ENCODE results near the gene TENT4A. TPM values are rescaled to one million over a fixed set of nuclear protein-coding genes. Genes with fewer than 3 reads are reported as not detected.

The TENT4A gene
- total RNA-seq, 1 donor from 2014 or later: 39.4 TPM

DNA sequence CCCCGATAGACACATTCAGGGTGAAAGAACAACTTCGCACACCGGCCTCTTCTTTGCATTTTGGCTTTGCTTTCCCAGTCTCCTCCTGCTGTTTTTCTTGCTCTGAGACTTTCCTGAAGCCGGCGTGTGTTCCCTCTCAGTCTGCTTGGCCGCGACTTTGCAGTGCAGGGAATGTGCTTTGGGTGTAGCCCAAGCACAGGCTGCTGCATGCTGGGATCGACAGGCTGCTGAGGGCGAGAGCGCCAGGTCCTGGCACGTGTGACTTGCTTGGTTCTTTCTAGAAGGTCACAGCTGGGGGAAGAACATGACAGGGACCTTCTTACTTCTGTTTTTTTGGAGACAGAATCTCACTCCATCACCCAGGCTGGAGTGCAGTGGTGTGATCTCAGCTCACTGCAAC is 40.6 kb downstream of the TENT4A start:
- intact Hi-C loops (cut with micrococcal nuclease): no loop called here
- Mint-ChIP-seq H3K36me3 (ENCODE audit: low read depth) (peaks cover 79% of the 10 kb centered on the region), H3K27me3 (ENCODE audit: low read depth) (no peaks in the 10 kb centered on the region), H3K4me1 (ENCODE audit: low read depth) (peaks cover 7% of the 10 kb centered on the region), H3K4me3 (ENCODE audit: low read depth) (no peak overlapping the region), H3K9me3 (no peaks in the 10 kb centered on the region), H3K27ac (no peak overlapping the region)
- no peak for DNase-seq (ENCODE audit: low spot score)

GRCh38 chr5:6754766-6755165 is 41.5 kb downstream of the TENT4A start:
- intact Hi-C loops (cut with micrococcal nuclease): no loop called here
- Mint-ChIP-seq H3K36me3 (ENCODE audit: low read depth) (peaks cover 73% of the 10 kb centered on the region), H3K27me3 (ENCODE audit: low read depth) (no peaks in the 10 kb centered on the region), H3K27ac (no peak overlapping the region), H3K9me3 (no peaks in the 10 kb centered on the region), H3K4me3 (ENCODE audit: low read depth) (no peak overlapping the region), H3K4me1 (ENCODE audit: low read depth) (peaks cover 2% of the 10 kb centered on the region)
- no peak for DNase-seq (ENCODE audit: low spot score)

GRCh38 chr5:6755519-6755918 is 42.3 kb downstream of the TENT4A start:
- Mint-ChIP-seq H3K36me3 (ENCODE audit: low read depth) (peaks cover 68% of the 10 kb centered on the region), H3K9me3 (no peaks in the 10 kb centered on the region), H3K4me3 (ENCODE audit: low read depth) (no peak overlapping the region), H3K4me1 (ENCODE audit: low read depth) (peaks cover under 1% of the 10 kb centered on the region), H3K27ac (no peak overlapping the region), H3K27me3 (ENCODE audit: low read depth) (no peaks in the 10 kb centered on the region)
- no peak for DNase-seq (ENCODE audit: low spot score)
- intact Hi-C loops (cut with micrococcal nuclease): no loop called here

GRCh38 chr5:6755941-6756340 is 42.7 kb downstream of the TENT4A start:
- peaks cover 65% of the 10 kb centered on the region for H3K36me3 Mint-ChIP-seq (ENCODE audit: low read depth)
- H3K27me3 Mint-ChIP-seq (ENCODE audit: low read depth): no peaks in the 10 kb centered on the region
- intact Hi-C loops (cut with micrococcal nuclease): no loop called here
- H3K4me3 Mint-ChIP-seq (ENCODE audit: low read depth): no peak overlapping the region
- DNase-seq (ENCODE audit: low spot score): no peak
- H3K9me3 Mint-ChIP-seq: no peaks in the 10 kb centered on the region
- no peak overlapping the region for H3K27ac Mint-ChIP-seq
- H3K4me1 Mint-ChIP-seq (ENCODE audit: low read depth): no peaks in the 10 kb centered on the region

GRCh38 chr5:6757414-6757969 is 44.3 kb downstream of the TENT4A start:
- no peak overlapping the region for H3K27ac Mint-ChIP-seq

GRCh38 chr5:6758236-6758635 is 45.0 kb downstream of the TENT4A start:
- peaks cover 44% of the 10 kb centered on the region for H3K36me3 Mint-ChIP-seq (ENCODE audit: low read depth)
- intact Hi-C loops (cut with micrococcal nuclease): no loop called here
- no peak overlapping the region for H3K27ac Mint-ChIP-seq
- H3K4me1 Mint-ChIP-seq (ENCODE audit: low read depth): no peaks in the 10 kb centered on the region
- no peak for DNase-seq (ENCODE audit: low spot score)
- H3K4me3 Mint-ChIP-seq (ENCODE audit: low read depth): no peak overlapping the region
- H3K27me3 Mint-ChIP-seq (ENCODE audit: low read depth): no peaks in the 10 kb centered on the region
- H3K9me3 Mint-ChIP-seq: no peaks in the 10 kb centered on the region

More at GRCh38 chr5:6757414-6757969, 44.3 kb downstream of the TENT4A start:
- no peaks in the 10 kb centered on the region for H3K27me3 Mint-ChIP-seq (ENCODE audit: low read depth)
- H3K4me3 Mint-ChIP-seq (ENCODE audit: low read depth): no peak overlapping the region
- no peaks in the 10 kb centered on the region for H3K9me3 Mint-ChIP-seq
- H3K36me3 Mint-ChIP-seq (ENCODE audit: low read depth): peaks cover 51% of the 10 kb centered on the region
- intact Hi-C loops (cut with micrococcal nuclease): no loop called here
- H3K4me1 Mint-ChIP-seq (ENCODE audit: low read depth): no peaks in the 10 kb centered on the region
- DNase-seq (ENCODE audit: low spot score): no peak

- H3K27ac Mint-ChIP-seq: no peak overlapping the region
Observed at GRCh38 chr5:6758706-6759105, 45.5 kb downstream of the TENT4A start.

GRCh38 chr5:6759401-6759800 is 46.2 kb downstream of the TENT4A start:
- DNase-seq (ENCODE audit: low spot score): no peak
- no peaks in the 10 kb centered on the region for H3K27me3 Mint-ChIP-seq (ENCODE audit: low read depth)

More at GRCh38 chr5:6758706-6759105, 45.5 kb downstream of the TENT4A start:
- no peak overlapping the region for H3K4me3 Mint-ChIP-seq (ENCODE audit: low read depth)
- intact Hi-C loops (cut with micrococcal nuclease): no loop called here
- H3K9me3 Mint-ChIP-seq: no peaks in the 10 kb centered on the region
- H3K4me1 Mint-ChIP-seq (ENCODE audit: low read depth): no peaks in the 10 kb centered on the region
- H3K27me3 Mint-ChIP-seq (ENCODE audit: low read depth): no peaks in the 10 kb centered on the region
- H3K36me3 Mint-ChIP-seq (ENCODE audit: low read depth): peaks cover 40% of the 10 kb centered on the region
- DNase-seq (ENCODE audit: low spot score): no peak

GRCh38 chr5:6759983-6760382 is 46.8 kb downstream of the TENT4A start:
- no peaks in the 10 kb centered on the region for H3K27me3 Mint-ChIP-seq (ENCODE audit: low read depth)
- H3K36me3 Mint-ChIP-seq (ENCODE audit: low read depth): peaks cover 28% of the 10 kb centered on the region
- no peak for DNase-seq (ENCODE audit: low spot score)
- H3K4me3 Mint-ChIP-seq (ENCODE audit: low read depth): no peak overlapping the region
- intact Hi-C loops (cut with micrococcal nuclease): loop anchor here (10.0 kb wide), 1 partner anchor 1095 kb away; the partner anchor contains the start of gene CFAP90
- no peaks in the 10 kb centered on the region for H3K9me3 Mint-ChIP-seq
- no peaks in the 10 kb centered on the region for H3K4me1 Mint-ChIP-seq (ENCODE audit: low read depth)
- H3K27ac Mint-ChIP-seq: no peak overlapping the region

More at GRCh38 chr5:6759401-6759800, 46.2 kb downstream of the TENT4A start:
- H3K4me1 Mint-ChIP-seq (ENCODE audit: low read depth): no peaks in the 10 kb centered on the region
- H3K9me3 Mint-ChIP-seq: no peaks in the 10 kb centered on the region
- H3K27ac Mint-ChIP-seq: no peak overlapping the region
- H3K36me3 Mint-ChIP-seq (ENCODE audit: low read depth): peaks cover 33% of the 10 kb centered on the region
- intact Hi-C loops (cut with micrococcal nuclease): no loop called here
- no peak overlapping the region for H3K4me3 Mint-ChIP-seq (ENCODE audit: low read depth)

DNA sequence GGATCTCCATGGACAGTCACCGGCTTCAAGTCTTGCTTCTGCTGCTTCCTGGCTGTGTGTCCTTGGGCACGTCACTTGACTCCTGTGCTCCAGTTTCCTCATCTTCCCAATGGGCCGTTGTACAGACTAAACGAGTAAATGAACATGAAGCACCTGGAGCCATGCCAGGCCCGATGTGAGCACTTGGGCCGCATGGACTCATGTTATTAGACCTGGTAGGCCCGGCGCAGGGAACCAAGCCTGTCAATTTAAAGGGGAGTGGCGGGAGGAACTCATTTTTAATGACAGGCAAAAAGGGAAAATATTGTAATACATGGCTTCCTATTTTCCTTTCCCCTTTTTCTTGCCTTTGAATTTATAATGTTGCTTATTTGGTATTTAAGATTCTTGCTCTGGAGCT is 47.5 kb downstream of the TENT4A start:
- intact Hi-C loops (cut with micrococcal nuclease): loop anchor here (10.0 kb wide), 1 partner anchor 1094 kb away; the partner anchor contains the start of gene CFAP90

GRCh38 chr5:6761333-6761732 is 48.1 kb downstream of the TENT4A start:
- H3K4me3 Mint-ChIP-seq (ENCODE audit: low read depth): no peak overlapping the region
- H3K4me1 Mint-ChIP-seq (ENCODE audit: low read depth): peaks cover 5% of the 10 kb centered on the region
- H3K27ac Mint-ChIP-seq: no peak overlapping the region
- H3K27me3 Mint-ChIP-seq (ENCODE audit: low read depth): no peaks in the 10 kb centered on the region
- no peaks in the 10 kb centered on the region for H3K9me3 Mint-ChIP-seq
- DNase-seq (ENCODE audit: low spot score): no peak
- intact Hi-C loops (cut with micrococcal nuclease): loop anchor here (10.0 kb wide), 1 partner anchor 1093 kb away; the partner anchor contains the start of gene CFAP90
- peaks cover 15% of the 10 kb centered on the region for H3K36me3 Mint-ChIP-seq (ENCODE audit: low read depth)

More for the DNA sequence above, 47.5 kb downstream of the TENT4A start:
- no peak overlapping the region for H3K27ac Mint-ChIP-seq
- H3K27me3 Mint-ChIP-seq (ENCODE audit: low read depth): no peaks in the 10 kb centered on the region
- no peak overlapping the region for H3K4me3 Mint-ChIP-seq (ENCODE audit: low read depth)
- no peak for DNase-seq (ENCODE audit: low spot score)
- no peaks in the 10 kb centered on the region for H3K9me3 Mint-ChIP-seq
- peaks cover 21% of the 10 kb centered on the region for H3K36me3 Mint-ChIP-seq (ENCODE audit: low read depth)
- H3K4me1 Mint-ChIP-seq (ENCODE audit: low read depth): peaks cover 3% of the 10 kb centered on the region

GRCh38 chr5:6762116-6762515 is 48.9 kb downstream of the TENT4A start:
- Mint-ChIP-seq H3K27me3 (ENCODE audit: low read depth) (no peaks in the 10 kb centered on the region), H3K9me3 (no peaks in the 10 kb centered on the region), H3K4me3 (ENCODE audit: low read depth) (no peak overlapping the region), H3K27ac (no peak overlapping the region), H3K4me1 (ENCODE audit: low read depth) (peaks cover 5% of the 10 kb centered on the region), H3K36me3 (ENCODE audit: low read depth) (peaks cover 9% of the 10 kb centered on the region)
- no peak for DNase-seq (ENCODE audit: low spot score)
- intact Hi-C loops (cut with micrococcal nuclease): loop anchor here (10.0 kb wide), 1 partner anchor 1093 kb away; the partner anchor contains the start of gene CFAP90

- no peak for DNase-seq (ENCODE audit: low spot score)
- no peak overlapping the region for H3K27ac Mint-ChIP-seq
- peaks cover 8% of the 10 kb centered on the region for H3K36me3 Mint-ChIP-seq (ENCODE audit: low read depth)
- intact Hi-C loops (cut with micrococcal nuclease): loop anchor here (10.0 kb wide), 1 partner anchor 1092 kb away; the partner anchor contains the start of gene CFAP90
- H3K27me3 Mint-ChIP-seq (ENCODE audit: low read depth): no peaks in the 10 kb centered on the region
- H3K4me3 Mint-ChIP-seq (ENCODE audit: low read depth): no peak overlapping the region
- H3K9me3 Mint-ChIP-seq: no peaks in the 10 kb centered on the region
- H3K4me1 Mint-ChIP-seq (ENCODE audit: low read depth): peaks cover 5% of the 10 kb centered on the region
Observed at GRCh38 chr5:6762697-6763096, 49.5 kb downstream of the TENT4A start.

Measured in activated T-helper 2 cell treated with anti-CD3 and anti-CD28 coated beads, Interferon-gamma antibody, Interleukin-2, Interleukin-4, amounts not matched to agents 10 μg/mL and 5 μg/mL and 100 μg/mL, durations not matched to agents 14 hours and 24 hours and 36 hours (primary cell).